Gastroesophageal sphincter (tissue), 4 donors: ENCODE measurements around the gene TSPAN8. TPM values are rescaled to one million over a fixed set of nuclear protein-coding genes. Genes with fewer than 3 reads are reported as not detected.

Experiments
- ATAC-seq: fragments of 150-250 bp; one replicate; pipeline ENCODE4 v1.9.1; 2016; ENCODE audit warnings: mild to moderate bottlenecking, moderate library complexity
- H3K27ac ChIP-seq, 4 donors: fragments of 200-600 bp; sonication (generic) in 3 of 4; 1 replicate in 3 of 4; 2 replicates in 1 of 4; pipeline ENCODE4 v1.5.1; 2016 to 2019
- H3K27me3 ChIP-seq: fragments of 200-600 bp; sonication (generic); one replicate; pipeline ENCODE4 v1.5.1; 2019
- H3K36me3 ChIP-seq, 2 donors: fragments of 200-600 bp; sonication (generic); one replicate each; pipeline ENCODE4 v1.5.1; 2019; ENCODE audit warnings: control low read depth in 1 of 2
- H3K4me1 ChIP-seq, 3 donors: fragments of 200-600 bp; sonication (generic); 1 replicate in 2 of 3; 2 replicates in 1 of 3; pipeline ENCODE4 v1.5.1; 2016 to 2019; ENCODE audit warnings: control low read depth in 2 of 3
- H3K4me3 ChIP-seq, 2 donors: fragments of 200-600 bp; sonication (generic); one replicate each; pipeline ENCODE4 v1.5.1; 2019; ENCODE audit warnings: mild to moderate bottlenecking in 1 of 2, moderate library complexity in 1 of 2
- H3K9me3 ChIP-seq, 3 donors: fragments of 200-600 bp; sonication (generic); one replicate each; pipeline ENCODE4 v1.5.1; 2017 to 2019; ENCODE audit warnings: control low read depth in 2 of 3
- CTCF ChIP-seq, 4 experiments: fragments of 200-600 bp in 2 of 4; fragments of 450-650 bp in 2 of 4; sonication (generic) in 1 of 4; IDR thresholded peaks; one replicate each; pipeline ENCODE4 v1.5.1; 2017 to 2019; ENCODE audit warnings: antibody characterized with exemption in 4 of 4, mild to moderate bottlenecking in 2 of 4, moderate library complexity in 2 of 4
- EP300 ChIP-seq: sonication (generic); formaldehyde crosslinking; IDR thresholded peaks from one replicate; pipeline ENCODE4 v1.6.1; 2017; ENCODE audit warnings: antibody characterized with exemption, mild to moderate bottlenecking
- POLR2A ChIP-seq, 2 donors: fragments of 450-650 bp; IDR thresholded peaks; one replicate each; pipeline ENCODE4 v1.6.1; 2017; ENCODE audit warnings: antibody characterized with exemption in 2 of 2, mild to moderate bottlenecking in 2 of 2, moderate library complexity in 1 of 2
- POLR2AphosphoS5 ChIP-seq: sonication (generic); formaldehyde crosslinking; IDR thresholded peaks from one replicate; pipeline ENCODE4 v1.6.1; 2017; ENCODE audit warnings: antibody characterized with exemption
- WGBS, 2 donors: methylation state at CpG; one replicate each; pipeline ENCODE4 v1.1.5; 2018; ENCODE audit warnings: low coverage in 1 of 2; 5-methylcytosine and 5-hydroxymethylcytosine counted together
- total RNA-seq, 4 donors: library from RNA; depleted of rRNA; stranded (reverse); fragments of >200 nt; gene quantifications; one replicate each; pipeline ENCODE4 v1.1.0, GENCODE V29; 2016

TSPAN8 gene
- total RNA-seq, 4 donors from 2014 or later = 0.81 to 5.9 (median 3.3) TPM

GRCh38 chr12:71134405-71134804 is 23.4 kb downstream of the TSPAN8 start:
- no peaks in the 10 kb centered on the region for H3K4me1 ChIP-seq
- no peak overlapping the region for H3K27ac ChIP-seq
- H3K9me3 ChIP-seq = no peaks in the 10 kb centered on the region
- H3K4me3 ChIP-seq = no peak overlapping the region
- no peaks in the 10 kb centered on the region for H3K27me3 ChIP-seq
- 3 to 41% methylated on average over 2 of the region's 2 CpGs for WGBS, 2 donors
- no peaks in the 10 kb centered on the region for H3K36me3 ChIP-seq
- no peak for TF ChIP-seq EP300
- TF ChIP-seq POLR2A (IDR thresholded peaks at IDR 0.05) = no peak
- no peak for TF ChIP-seq CTCF (IDR thresholded peaks at IDR 0.05)
- no peak for TF ChIP-seq POLR2AphosphoS5
- ATAC-seq = no peak

DNA sequence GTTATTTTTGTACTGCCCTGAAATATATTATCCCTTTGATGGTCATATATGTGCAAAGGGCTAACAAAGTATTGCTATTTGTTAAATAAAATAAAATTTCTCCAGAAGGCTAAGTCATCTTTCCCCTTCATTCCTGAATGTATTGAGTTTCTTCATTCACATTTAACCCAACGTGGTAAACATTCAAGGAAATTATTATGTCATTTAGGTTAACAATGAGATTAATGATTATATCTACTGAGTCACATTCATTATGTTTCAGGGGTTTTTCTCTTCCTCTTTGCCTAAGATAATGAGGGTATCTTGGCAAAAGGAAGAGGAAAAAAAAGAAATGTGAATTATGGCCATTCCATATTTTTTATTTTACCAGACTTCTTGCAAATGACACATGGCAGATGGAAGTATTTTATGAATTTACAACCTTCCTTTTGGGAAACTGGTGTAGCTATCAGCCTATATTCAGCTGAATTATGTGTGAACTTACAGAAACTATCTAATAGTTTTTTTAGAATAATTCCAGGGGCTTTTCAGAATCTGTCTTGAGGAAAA is 27.2 kb downstream of the TSPAN8 start:
- WGBS, 2 donors = 0 to 4% methylated on average over 1 of the region's 1 CpG
- Histone ChIP-seq H3K4me1 (no peaks in the 10 kb centered on the region), H3K9me3 (no peaks in the 10 kb centered on the region), H3K27me3 (no peaks in the 10 kb centered on the region), H3K36me3 (no peaks in the 10 kb centered on the region), H3K27ac (no peak overlapping the region), H3K4me3 (no peak overlapping the region)
- TF ChIP-seq CTCF (IDR thresholded peaks at IDR 0.05) = no peak
- ATAC-seq = no peak

- no peak overlapping the region for H3K4me3 ChIP-seq
- no peak for ATAC-seq
- 35 to 47% methylated on average over 2 of the region's 2 CpGs for WGBS, 2 donors
- no peak overlapping the region for H3K27ac ChIP-seq
- H3K9me3 ChIP-seq = no peaks in the 10 kb centered on the region
- TF ChIP-seq POLR2AphosphoS5 = no peak
- TF ChIP-seq CTCF (IDR thresholded peaks at IDR 0.05) = no peak
- TF ChIP-seq EP300 = no peak
- no peak for TF ChIP-seq POLR2A (IDR thresholded peaks at IDR 0.05)
- H3K27me3 ChIP-seq = no peaks in the 10 kb centered on the region
- no peaks in the 10 kb centered on the region for H3K36me3 ChIP-seq
- H3K4me1 ChIP-seq = no peaks in the 10 kb centered on the region
These were observed 28.4 kb downstream of the TSPAN8 start for GRCh38 chr12:71129364-71129763.

GRCh38 chr12:71128191-71128788 is 29.5 kb downstream of the TSPAN8 start:
- H3K27ac ChIP-seq = no peak overlapping the region
- H3K4me3 ChIP-seq = no peak overlapping the region
- no peaks in the 10 kb centered on the region for H3K27me3 ChIP-seq
- no peaks in the 10 kb centered on the region for H3K9me3 ChIP-seq
- WGBS, 2 donors = 10% methylated on average over 1 of the region's 1 CpG; no CpG with 5 or more reads in 1 of the 2 donors
- no peaks in the 10 kb centered on the region for H3K4me1 ChIP-seq
- no peaks in the 10 kb centered on the region for H3K36me3 ChIP-seq
- peak; percentile 55 for ATAC-seq
- no peak for TF ChIP-seq EP300
- no peak for TF ChIP-seq POLR2A (IDR thresholded peaks at IDR 0.05)

GRCh38 chr12:71125949-71126348 is 31.9 kb downstream of the TSPAN8 start:
- Histone ChIP-seq H3K4me1 (no peaks in the 10 kb centered on the region), H3K27ac (no peak overlapping the region), H3K36me3 (no peaks in the 10 kb centered on the region), H3K27me3 (no peaks in the 10 kb centered on the region), H3K4me3 (no peak overlapping the region), H3K9me3 (no peaks in the 10 kb centered on the region)
- TF ChIP-seq POLR2AphosphoS5 = no peak
- no peak for TF ChIP-seq POLR2A (IDR thresholded peaks at IDR 0.05)
- TF ChIP-seq CTCF (IDR thresholded peaks at IDR 0.05) = no peak
- no peak for TF ChIP-seq EP300
- 80 to 83% methylated on average over 1 of the region's 1 CpG for WGBS, 2 donors
- no peak for ATAC-seq
